GM18502 (cell line): Measurements from ENCODE around the gene TFRC.
"Not testable (repeated sequence)": the region's sequence is repeated elsewhere in the genome, so short reads cannot be mapped to it uniquely, and the experiment has no call there.

ENCODE experiments used
- ATAC-seq: cut with Tn5 transposase; IDR thresholded peaks from one replicate; pipeline ENCODE4 v1.9.1; 2021; ENCODE audit warnings: mild to moderate bottlenecking; ENCODE audit not compliant: unreplicated experiment, poor library complexity

Gene TFRC

GRCh38 chr3:196051282-196052076 is 30.4 kb downstream of the TFRC start:
- no peak for ATAC-seq

- ATAC-seq, result no peak
These were observed 31.3 kb downstream of the TFRC start for GRCh38 chr3:196050597-196050996.

- no peak for ATAC-seq
These were observed 32.2 kb downstream of the TFRC start for GRCh38 chr3:196049653-196050052.

GRCh38 chr3:196048922-196049598 is 32.8 kb downstream of the TFRC start:
- no peak for ATAC-seq

GRCh38 chr3:196047391-196048030 is 34.4 kb downstream of the TFRC start:
- no peak for ATAC-seq

DNA sequence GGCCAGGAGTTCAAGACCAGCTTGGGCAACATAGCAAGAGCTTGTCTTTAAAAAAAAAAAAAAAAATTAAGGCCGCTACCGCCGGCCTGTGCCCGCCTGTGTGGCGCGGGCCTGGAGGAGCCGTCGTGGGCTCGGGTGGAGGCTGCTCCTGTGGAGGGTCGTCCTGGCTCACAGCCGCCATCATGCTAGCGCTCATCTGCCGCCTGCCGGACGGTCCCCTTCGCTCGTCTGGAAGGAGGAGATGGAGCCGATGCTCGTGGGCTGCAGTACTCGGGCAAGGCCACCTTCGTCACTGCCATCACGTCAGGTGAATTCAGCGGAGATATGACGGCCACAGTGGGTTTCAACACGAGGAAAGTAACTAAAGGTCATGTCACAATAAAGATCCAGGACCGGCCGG is 37.4 kb downstream of the TFRC start:
- ATAC-seq, result no peak

DNA sequence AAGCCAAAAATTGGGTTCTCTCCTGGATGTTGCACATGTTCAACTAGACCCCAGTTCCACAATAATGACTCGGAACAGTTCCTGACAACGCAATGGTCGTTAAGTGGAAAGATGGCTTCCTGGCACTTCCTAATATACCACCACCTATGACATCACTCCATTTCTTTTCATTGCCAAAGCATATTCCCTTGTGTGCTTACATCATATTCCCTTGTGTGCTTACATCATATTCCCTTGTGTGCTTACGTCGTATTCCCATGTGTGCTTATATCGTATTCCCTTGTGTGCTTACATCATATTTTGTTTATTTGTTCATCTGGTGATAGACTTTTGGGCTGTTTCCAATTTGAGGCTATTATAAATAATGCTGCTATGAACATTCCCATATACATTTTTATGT is 39.2 kb downstream of the TFRC start:
- ATAC-seq, result no peak

DNA sequence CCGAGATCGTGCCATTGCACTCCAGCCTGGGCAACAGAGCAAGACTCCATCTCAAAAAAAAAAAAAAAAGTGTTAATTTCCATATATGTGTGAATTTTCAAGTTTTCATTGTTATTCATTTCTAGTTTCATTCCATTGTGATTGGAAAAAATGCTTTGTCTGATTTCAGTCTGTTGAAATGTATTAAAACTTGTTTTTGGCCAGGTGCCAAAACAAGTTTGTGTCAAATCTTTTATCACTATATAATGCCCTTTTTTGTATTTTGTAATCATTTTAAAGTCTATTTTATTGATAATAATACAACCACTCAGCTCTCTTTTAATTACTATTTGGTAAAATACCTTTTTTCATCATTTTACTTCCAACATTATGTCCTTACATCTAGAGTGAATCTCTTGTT is 42.5 kb downstream of the TFRC start:
- ATAC-seq, result no peak

DNA sequence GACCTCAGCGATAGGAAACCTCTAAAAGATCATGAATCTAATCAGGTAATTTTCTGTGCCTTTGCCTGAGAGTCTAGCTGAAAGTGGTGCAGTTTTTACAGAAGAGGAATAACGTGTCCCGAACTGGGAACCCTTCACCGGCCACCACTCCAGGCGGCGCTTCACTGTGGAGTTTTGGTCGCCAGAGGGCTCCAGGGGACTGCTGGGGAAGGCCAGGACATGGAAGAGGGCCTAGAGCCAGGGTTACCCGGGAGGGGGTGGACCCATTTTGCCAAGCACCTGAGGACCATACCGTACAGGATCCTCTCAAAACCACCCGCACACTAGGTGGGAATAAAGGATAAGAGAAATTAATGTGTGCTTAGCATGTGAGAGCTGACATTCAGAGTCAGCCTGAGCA is 55.8 kb downstream of the TFRC start:
- ATAC-seq, result not testable (repeated sequence)

DNA sequence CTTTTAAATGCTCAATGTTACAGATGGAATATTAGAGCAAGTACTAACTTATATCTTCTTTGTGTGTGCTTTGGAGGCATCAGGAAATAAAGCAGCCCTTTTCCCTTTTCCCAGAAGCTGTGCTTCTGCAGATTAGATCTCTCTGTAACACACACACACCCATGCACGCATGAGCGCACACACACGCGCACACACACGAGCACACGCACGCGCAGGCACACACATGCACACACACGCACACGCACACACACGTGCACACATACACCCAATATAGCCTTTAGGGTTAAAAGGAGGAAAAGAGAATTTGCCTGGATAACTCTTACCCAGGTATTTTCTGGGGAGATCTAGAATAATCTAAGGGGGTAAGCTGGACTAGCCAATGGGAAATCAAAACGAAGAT is 56.9 kb downstream of the TFRC start:
- ATAC-seq, result no peak

DNA sequence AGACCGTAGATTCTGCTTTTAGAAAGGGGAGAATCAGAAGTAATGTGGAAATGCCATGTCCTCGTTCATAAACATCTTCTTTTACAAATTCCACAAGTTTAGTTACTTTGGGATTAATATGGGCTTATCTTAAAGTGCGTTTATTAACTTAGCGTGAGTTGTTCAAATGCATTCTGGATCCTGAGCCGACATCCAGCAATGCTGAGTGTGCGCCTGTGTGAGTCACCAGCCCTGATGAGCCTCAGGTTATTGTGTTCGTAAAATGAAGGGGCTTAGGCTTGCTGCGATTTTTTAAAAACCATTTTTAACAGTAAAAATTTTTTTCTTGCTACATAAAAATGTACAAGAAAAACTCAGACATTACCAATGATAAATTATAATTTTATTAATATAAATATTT is 57.9 kb downstream of the TFRC start:
- no peak for ATAC-seq

DNA sequence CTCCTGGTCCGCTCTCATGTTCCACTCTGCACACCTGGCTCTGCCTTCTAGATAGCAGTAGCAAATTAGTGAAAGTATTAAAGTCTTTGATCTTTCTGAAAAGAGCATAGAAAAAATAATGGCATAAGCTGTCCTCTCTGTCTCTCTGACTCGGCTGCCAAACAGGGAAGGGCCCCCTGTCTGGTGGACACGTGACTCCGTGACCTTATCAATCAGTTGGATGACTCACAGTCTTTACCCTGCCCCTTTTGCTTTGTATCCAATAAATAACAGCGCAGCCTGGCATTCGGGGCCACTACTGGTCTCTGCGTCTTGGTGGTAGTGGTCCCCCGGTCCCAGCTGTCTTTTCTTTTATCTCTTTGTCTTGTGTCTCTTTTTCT is 59.4 kb downstream of the TFRC start:
- ATAC-seq, result not testable (repeated sequence)

GRCh38 chr3:196020373-196020772 is 61.5 kb downstream of the TFRC start:
- ATAC-seq, result no peak

- not testable (repeated sequence) for ATAC-seq
These were observed 62.3 kb downstream of the TFRC start for GRCh38 chr3:196019576-196019975.

DNA sequence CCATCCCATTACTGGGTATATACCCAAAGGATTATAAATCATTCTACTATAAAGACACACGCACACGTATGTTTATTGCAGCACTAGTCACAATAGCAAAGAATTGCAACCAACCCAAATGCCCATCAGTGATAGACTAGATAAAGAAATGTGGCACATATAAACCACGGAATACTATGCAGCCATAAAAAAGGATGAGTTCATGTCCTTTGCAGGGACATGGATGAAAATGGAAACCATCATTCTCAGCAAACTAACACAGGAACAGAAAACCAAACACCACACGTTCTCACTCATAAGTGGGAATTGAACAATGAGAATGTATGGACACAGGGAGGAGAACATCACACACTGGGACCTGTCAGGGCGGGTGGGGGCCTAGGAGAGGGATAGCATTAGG is 63.7 kb downstream of the TFRC start:
- ATAC-seq, result not testable (repeated sequence)

DNA sequence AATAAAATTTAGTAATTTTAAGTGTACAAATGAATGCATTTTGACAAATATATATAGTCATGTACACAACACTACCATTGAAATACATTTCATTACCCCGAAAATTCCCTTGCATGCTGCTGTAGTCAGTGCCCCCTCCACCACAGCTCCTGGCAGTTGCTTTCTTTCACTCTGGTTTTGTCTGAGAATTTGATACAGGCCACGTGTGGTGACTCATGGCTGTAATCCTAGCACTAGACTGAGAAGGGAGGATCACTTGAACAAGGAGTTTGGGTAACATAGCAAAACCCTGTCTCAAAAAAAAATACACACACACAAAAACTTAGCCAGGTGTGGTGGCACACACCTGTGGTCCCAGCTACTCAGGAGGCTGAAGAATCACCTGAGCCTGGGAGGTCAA is 65.4 kb downstream of the TFRC start:
- no peak for ATAC-seq

- ATAC-seq, result no peak
These were observed 65.8 kb downstream of the TFRC start for GRCh38 chr3:196016059-196016458.

DNA sequence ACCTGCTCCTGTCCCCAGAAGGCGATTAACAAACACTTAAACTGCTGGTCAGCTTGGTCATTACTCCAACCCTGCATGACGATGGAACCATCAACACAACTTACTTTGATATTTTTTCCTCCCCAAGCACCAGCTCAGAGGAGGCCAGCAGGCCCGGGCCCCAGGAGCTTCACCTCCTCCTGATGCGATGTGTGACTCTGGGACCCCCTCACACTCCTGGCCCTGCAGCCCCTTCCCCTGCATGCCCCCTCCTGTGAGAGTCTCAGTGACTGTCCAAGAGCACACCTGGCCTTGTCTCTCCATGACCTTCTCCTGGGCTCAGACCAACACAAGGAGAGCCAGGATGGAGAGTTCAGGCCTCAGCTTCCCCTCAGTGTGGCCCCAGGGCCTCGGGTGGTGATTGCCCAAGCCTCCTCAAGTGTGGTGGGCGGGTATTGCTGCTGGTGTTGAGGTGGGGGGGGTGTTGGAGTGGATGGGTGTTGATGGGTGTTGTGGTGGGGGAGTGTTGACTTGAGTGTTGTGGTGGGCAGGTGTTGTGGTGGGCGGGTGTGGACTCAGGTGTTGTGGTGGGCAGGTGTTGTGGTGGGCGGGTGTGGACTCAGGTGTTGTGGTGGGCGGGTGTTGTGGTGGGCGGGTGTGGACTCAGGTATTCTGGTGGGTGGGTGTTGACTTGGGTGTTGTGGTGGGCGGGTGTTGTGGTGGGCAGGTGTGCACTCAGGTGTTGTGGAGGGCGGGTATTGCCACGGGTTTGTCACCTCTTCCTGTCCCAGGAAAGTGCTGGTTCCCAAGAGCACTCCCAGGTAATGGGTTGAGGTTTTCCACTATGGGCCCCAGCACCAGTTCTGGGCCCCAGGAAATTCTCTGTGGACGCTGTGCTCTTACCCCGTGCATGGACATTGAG is 68.1 kb downstream of the TFRC start:
- ATAC-seq, result no peak

DNA sequence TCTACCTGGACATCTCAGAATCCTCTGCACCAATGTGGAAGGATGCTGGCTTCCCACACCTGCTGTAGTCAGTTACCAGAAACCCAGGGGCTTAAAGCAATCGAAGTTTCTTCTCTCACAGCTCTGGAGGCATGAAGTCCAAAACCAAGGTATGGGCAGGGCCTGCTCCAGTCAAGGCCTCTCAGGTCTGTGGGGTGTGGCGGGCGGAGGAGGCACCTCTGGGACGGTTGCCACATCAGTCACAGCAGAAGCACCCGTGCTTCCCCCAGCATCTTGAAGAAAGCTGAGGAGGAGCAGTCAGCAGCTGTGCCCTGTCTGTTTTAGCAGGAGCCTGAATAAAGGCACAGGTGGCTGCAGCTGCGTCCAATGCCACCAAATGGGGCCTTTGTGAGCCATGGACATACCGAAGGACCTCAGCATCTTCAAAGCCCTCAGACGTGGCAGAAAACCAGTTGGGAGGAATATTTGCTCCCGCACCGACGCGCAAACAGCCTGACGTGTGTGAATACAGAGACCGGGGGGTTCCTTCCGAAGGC is 68.9 kb downstream of the TFRC start:
- ATAC-seq, result no peak

DNA sequence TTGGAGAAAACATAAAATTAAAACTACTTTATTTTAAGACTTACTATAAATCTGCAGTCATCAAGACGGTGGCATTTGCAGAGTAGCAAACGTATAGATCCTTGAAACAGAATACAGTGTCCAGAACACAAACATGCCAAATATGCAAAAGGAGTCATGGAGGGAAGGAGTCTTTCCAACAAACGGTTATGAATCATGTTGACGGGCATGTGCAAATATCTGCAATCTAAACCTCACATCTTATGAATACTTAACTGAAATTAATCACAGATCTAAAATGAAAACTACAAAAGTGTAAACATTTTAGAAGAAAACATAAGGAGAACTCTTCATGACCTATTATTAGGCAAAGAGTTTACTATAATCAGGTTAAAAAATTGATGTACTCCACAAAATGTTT is 69.4 kb downstream of the TFRC start:
- no peak for ATAC-seq
